HG03460 (cell line): Measurements from ENCODE around the gene FN3K.

Experiments used
- ATAC-seq: cut with Tn5 transposase; IDR thresholded peaks from one replicate; pipeline ENCODE4 v1.9.1; 2021; ENCODE audit not compliant: unreplicated experiment

Gene FN3K

DNA sequence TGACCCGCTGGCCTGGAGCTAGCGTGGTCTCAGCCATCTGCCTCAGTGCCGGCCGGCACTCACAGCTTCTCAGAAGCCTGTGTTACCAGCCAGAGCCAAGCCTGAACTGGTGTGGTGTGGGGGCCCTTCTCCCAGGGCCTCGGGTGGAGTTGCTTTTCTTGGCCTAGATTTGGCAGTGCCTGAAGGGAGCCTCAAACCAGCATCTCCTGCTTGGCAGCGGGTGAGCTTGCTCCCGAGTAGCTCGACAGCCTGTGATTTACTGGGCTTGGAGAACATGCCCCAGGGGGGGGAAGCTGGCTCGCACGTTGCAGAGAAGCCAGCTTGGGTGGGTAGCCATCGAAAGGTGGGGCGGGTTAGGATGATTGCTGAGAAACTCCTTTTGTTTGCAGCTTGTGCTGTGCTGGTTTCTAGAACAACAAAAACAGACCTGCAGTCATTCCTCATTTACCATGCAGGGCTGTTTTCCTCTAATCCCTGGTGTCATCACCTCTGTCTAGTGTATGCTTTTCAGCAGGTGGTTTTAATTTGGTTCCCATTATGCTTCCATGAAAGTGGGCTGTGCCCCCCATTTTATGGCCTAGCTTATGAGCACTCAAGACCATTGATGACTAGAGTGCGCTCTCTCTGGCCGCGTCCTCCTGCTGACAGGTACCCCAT, 58.7 kb downstream of the FN3K start:
- ATAC-seq, result no peak

- no peak for ATAC-seq
Measured at GRCh38 chr17:82794781-82795482, 59.5 kb downstream of the FN3K start.

DNA sequence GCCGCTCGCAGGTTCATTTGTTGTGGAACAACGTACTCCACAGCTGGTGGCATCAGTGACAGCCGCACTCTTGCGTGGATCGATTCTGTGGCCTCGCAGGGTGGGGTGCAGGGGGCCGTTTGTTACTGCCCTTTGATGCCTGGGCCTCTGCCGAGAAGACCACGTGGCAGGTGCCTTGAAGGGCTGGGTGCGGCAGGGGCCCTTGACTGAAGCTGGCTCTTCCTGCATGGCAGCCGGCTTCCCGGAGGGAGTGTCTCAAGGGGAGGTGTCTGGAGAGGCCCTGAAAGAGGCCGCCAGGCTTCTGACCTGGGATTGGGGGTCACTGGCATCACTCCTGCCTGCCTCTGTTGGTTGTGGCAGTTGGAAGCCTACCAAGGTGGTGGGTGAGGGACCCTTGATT, 60.2 kb downstream of the FN3K start:
- no peak for ATAC-seq

GRCh38 chr17:82797061-82797460, 61.6 kb downstream of the FN3K start:
- ATAC-seq, result no peak

- no peak for ATAC-seq
Measured at GRCh38 chr17:82798752-82799151, 63.3 kb downstream of the FN3K start.

- no peak for ATAC-seq
Measured at GRCh38 chr17:82799591-82799990, 64.2 kb downstream of the FN3K start.
